Activated CD4-positive, alpha-beta T cell treated with anti-CD3 and anti-CD28 coated beads for 36 hours (primary cell): Measurements from ENCODE around the gene EVI2A. TPM values are rescaled to one million over a fixed set of nuclear protein-coding genes. Genes with fewer than 3 reads are reported as not detected.
"Not testable (repeated sequence)": the region's sequence is repeated elsewhere in the genome, so short reads cannot be mapped to it uniquely, and the experiment has no call there.

Source experiments
- ATAC-seq: fragments of 200-7000 bp; cut with Tn5 transposase; one replicate; pipeline ENCODE4 v1.10.0; 2021; ENCODE audit warnings: mild to moderate bottlenecking, moderate library complexity
- CTCF ChIA-PET: fragments of 350-600 bp; sonication (Branson Sonifier 250); formaldehyde crosslinking; loops from one replicate; lab custom pipeline; 2021; ENCODE audit warnings: antibody characterized with exemption; lab: Charles Lee
- POLR2A ChIA-PET: fragments of 350-600 bp; sonication (Branson Sonifier 250); formaldehyde crosslinking; loops from one replicate; lab custom pipeline; 2021; ENCODE audit warnings: antibody characterized with exemption, inconsistent platforms; lab: Charles Lee
- DNase-seq: peaks from one replicate; pipeline ENCODE4 v3.0.0-alpha.2; 2020
- H3K27ac Mint-ChIP-seq: one replicate; pipeline ENCODE4 v1.8.0; 2021; ENCODE audit warnings: mixed read lengths
- H3K27me3 Mint-ChIP-seq: one replicate; pipeline ENCODE4 v1.8.0; 2021; ENCODE audit warnings: mixed read lengths
- H3K36me3 Mint-ChIP-seq: one replicate; pipeline ENCODE4 v1.8.0; 2021; ENCODE audit warnings: low read depth, mixed read lengths
- H3K4me1 Mint-ChIP-seq: one replicate; pipeline ENCODE4 v1.8.0; 2021; ENCODE audit warnings: mixed read lengths
- H3K4me3 Mint-ChIP-seq: one replicate; pipeline ENCODE4 v1.8.0; 2021; ENCODE audit warnings: mild to moderate bottlenecking, moderate library complexity, mixed read lengths
- H3K9me3 Mint-ChIP-seq: one replicate; pipeline ENCODE4 v1.8.0; 2021; ENCODE audit warnings: low read depth, mixed read lengths
- intact Hi-C, 2 experiments: fragments of 100-400 bp; cut with DNase I in 1 of 2; cut with micrococcal nuclease in 1 of 2; formaldehyde crosslinking; loops; one replicate each; pipeline versions ENCODE4 v1.14.2 to v1.15.1; 2022 to 2024; cut with DNase I, micrococcal nuclease
- total RNA-seq, 2 experiments: library from RNA; stranded (reverse); gene quantifications; one replicate each; pipeline ENCODE4 v1.2.3, GENCODE V29; 2021

Gene EVI2A
- total RNA-seq, 2 experiments from 2014 or later = 16.9 to 18.2 TPM

- H3K9me3 Mint-ChIP-seq, H3K36me3 Mint-ChIP-seq, H3K27me3 Mint-ChIP-seq, ATAC-seq: not testable (repeated sequence)
- peak overlapping the region; percentile 79 for H3K4me3 Mint-ChIP-seq
- H3K27ac Mint-ChIP-seq = peak overlapping the region; percentile 96
- ChIA-PET CTCF (interaction anchor here (1.1 to 2.3 kb wide), 5 partner anchors 9 to 181 kb away, joined by 3 to 6 read pairs (median 4); partner anchors contain the start of gene EVI2A), POLR2A (interaction anchor here (0.6 to 0.7 kb wide), 2 partner anchors 11 to 210 kb away, joined by 3 read pairs; no protein-coding TSS in a partner anchor)
- intact Hi-C loops = loop anchor here (5.0 to 10.0 kb wide), 4 partner anchors 195 to 937 kb away; partner anchors contain the start of genes CRLF3 (in 2 of the 2), CPD (in 1 of the 2) and RNF135 (in 1 of the 2)
- peak; percentile 68 for DNase-seq
- H3K4me1 Mint-ChIP-seq = peaks cover 60% of the 10 kb centered on the region
These were observed 9.2 kb downstream of the EVI2A start for GRCh38 chr17:31312223-31312622.

GRCh38 chr17:31311526-31311925 is 9.9 kb downstream of the EVI2A start:
- POLR2A ChIA-PET = interaction anchor here (0.7 kb wide), 1 partner anchor 211 kb away, joined by 3 read pairs; no protein-coding TSS in a partner anchor
- DNase-seq (no peak), ATAC-seq (no peak)
- intact Hi-C loops = loop anchor here (2.0 to 10.0 kb wide), 5 partner anchors 61 to 937 kb away; partner anchors contain the start of genes CRLF3 (in 2 of the 2), CPD (in 1 of the 2) and RNF135 (in 1 of the 2)
- H3K36me3 Mint-ChIP-seq = peaks cover 9% of the 10 kb centered on the region
- CTCF ChIA-PET = interaction anchor here (0.6 to 2.3 kb wide), 7 partner anchors 9 to 181 kb away, joined by 3 to 6 read pairs (median 4); partner anchors contain the start of gene EVI2A
- no peaks in the 10 kb centered on the region for H3K27me3 Mint-ChIP-seq
- peaks cover 59% of the 10 kb centered on the region for H3K4me1 Mint-ChIP-seq
- peak overlapping the region; percentile 96 for H3K27ac Mint-ChIP-seq
- peaks cover 2% of the 10 kb centered on the region for H3K9me3 Mint-ChIP-seq
- H3K4me3 Mint-ChIP-seq = peak overlapping the region; percentile 79

GRCh38 chr17:31310886-31311285 is 10.5 kb downstream of the EVI2A start:
- Mint-ChIP-seq H3K9me3 (peaks cover 2% of the 10 kb centered on the region), H3K27me3 (no peaks in the 10 kb centered on the region), H3K4me1 (peaks cover 59% of the 10 kb centered on the region), H3K36me3 (peaks cover 12% of the 10 kb centered on the region), H3K4me3 (peak overlapping the region; percentile 79), H3K27ac (peak overlapping the region; percentile 96)
- peak; percentile 45 for DNase-seq
- ChIA-PET CTCF (interaction anchor here (0.6 to 2.3 kb wide), 10 partner anchors 8 to 223 kb away, joined by 3 to 15 read pairs (median 4); partner anchors contain the start of gene EVI2A), POLR2A (interaction anchor here (0.6 to 1.1 kb wide), 4 partner anchors 11 to 626 kb away, joined by 3 to 6 read pairs (median 4); partner anchors contain the start of genes EVI2A and SUZ12)
- ATAC-seq = peak; percentile 18
- intact Hi-C loops = loop anchor here (1.0 to 10.0 kb wide), 7 partner anchors 7 to 936 kb away; partner anchors contain the start of genes CRLF3 (in 2 of the 2), CPD (in 1 of the 2), EVI2A (in 1 of the 2) and RNF135 (in 1 of the 2)

GRCh38 chr17:31310260-31310659 is 11.2 kb downstream of the EVI2A start:
- Mint-ChIP-seq H3K9me3 (peaks cover 4% of the 10 kb centered on the region), H3K4me3 (peak overlapping the region; percentile 79), H3K27ac (peak overlapping the region; percentile 96), H3K36me3 (peaks cover 17% of the 10 kb centered on the region), H3K27me3 (no peaks in the 10 kb centered on the region), H3K4me1 (peaks cover 60% of the 10 kb centered on the region)
- ATAC-seq (peak; percentile 31), DNase-seq (peak; percentile 65)
- POLR2A ChIA-PET = interaction anchor here (0.6 to 1.1 kb wide), 5 partner anchors 11 to 626 kb away, joined by 3 to 6 read pairs (median 4); partner anchors contain the start of genes EVI2A and SUZ12
- intact Hi-C loops = loop anchor here (1.0 to 10.0 kb wide), 7 partner anchors 8 to 935 kb away; partner anchors contain the start of genes CRLF3 (in 2 of the 2), CPD (in 1 of the 2), EVI2A (in 1 of the 2) and RNF135 (in 1 of the 2)
- CTCF ChIA-PET = interaction anchor here (0.6 to 1.9 kb wide), 5 partner anchors 9 to 224 kb away, joined by 3 to 15 read pairs (median 3); partner anchors contain the start of gene EVI2A

GRCh38 chr17:31309556-31309955 is 11.9 kb downstream of the EVI2A start:
- ChIA-PET POLR2A (no interaction called here), CTCF (interaction anchor here (0.9 to 1.9 kb wide), 3 partner anchors 10 to 63 kb away, joined by 3 to 15 read pairs (median 4); partner anchors contain the start of gene EVI2A)
- peak overlapping the region; percentile 96 for H3K27ac Mint-ChIP-seq
- ATAC-seq = no peak
- peaks cover 6% of the 10 kb centered on the region for H3K9me3 Mint-ChIP-seq
- DNase-seq = no peak
- intact Hi-C loops = no loop called here
- H3K27me3 Mint-ChIP-seq = no peaks in the 10 kb centered on the region
- H3K36me3 Mint-ChIP-seq = peaks cover 24% of the 10 kb centered on the region
- peaks cover 60% of the 10 kb centered on the region for H3K4me1 Mint-ChIP-seq
- peak overlapping the region; percentile 79 for H3K4me3 Mint-ChIP-seq

DNA sequence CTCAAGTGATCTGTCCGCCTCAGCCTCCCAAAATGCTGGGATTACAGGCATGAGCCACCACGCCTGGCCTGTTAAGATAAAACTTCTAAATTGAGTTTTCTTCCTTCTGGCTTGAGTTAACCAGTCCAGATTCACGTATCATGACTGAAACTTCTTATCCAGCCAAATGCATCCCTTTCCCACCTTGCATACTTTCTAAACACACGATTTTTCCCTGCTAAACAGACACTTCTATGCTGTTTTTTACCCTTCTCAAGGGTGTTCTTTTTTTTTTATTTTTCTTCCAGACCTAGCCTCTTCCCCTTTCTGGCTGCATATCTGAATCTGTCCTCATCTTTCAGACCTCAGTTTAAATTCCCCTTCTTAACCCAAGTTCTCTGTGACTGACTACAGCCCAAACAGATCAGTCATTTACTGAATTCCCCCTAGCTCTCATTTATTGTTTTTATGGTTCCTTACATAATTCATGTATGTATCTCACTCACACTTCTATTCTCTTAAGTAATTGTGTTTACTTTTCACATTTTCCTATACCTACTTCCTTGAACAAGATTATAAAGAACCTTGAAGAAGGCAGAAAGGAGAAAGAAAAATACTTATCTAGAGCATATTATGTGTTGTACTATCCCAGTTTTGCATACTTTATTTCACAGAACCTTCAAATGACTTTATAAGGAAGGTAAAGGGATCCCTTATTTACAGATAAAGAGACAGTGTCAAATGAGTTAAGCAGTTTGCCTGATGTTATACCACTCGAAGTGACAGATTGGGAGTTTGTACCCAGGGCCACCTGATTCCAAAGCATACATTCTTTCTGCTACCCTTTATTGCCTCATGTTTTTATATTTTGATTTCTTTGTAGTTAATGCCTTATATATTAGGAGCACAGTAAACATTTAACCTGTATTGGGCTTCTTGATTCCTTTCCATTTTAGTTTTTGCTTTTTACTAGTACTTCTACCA is 12.8 kb downstream of the EVI2A start:
- Mint-ChIP-seq H3K27me3 (no peaks in the 10 kb centered on the region), H3K4me3 (peak overlapping the region; percentile 79), H3K9me3 (peaks cover 9% of the 10 kb centered on the region), H3K27ac (peak overlapping the region; percentile 96), H3K4me1 (peaks cover 60% of the 10 kb centered on the region), H3K36me3 (peaks cover 32% of the 10 kb centered on the region)
- intact Hi-C loops = loop anchor here in 1 of 2 experiments (1.0 kb wide), 1 partner anchor 13 kb away; the partner anchor contains the start of gene EVI2A
- ChIA-PET POLR2A (interaction anchor here (0.9 kb wide), 1 partner anchor 13 kb away, joined by 3 read pairs; the partner anchor contains the start of gene EVI2A), CTCF (interaction anchor here (0.6 to 3.2 kb wide), 3 partner anchors 10 to 94 kb away, joined by 3 to 15 read pairs (median 15); no protein-coding TSS in a partner anchor)
- DNase-seq (no peak), ATAC-seq (peak; percentile 63)

DNA sequence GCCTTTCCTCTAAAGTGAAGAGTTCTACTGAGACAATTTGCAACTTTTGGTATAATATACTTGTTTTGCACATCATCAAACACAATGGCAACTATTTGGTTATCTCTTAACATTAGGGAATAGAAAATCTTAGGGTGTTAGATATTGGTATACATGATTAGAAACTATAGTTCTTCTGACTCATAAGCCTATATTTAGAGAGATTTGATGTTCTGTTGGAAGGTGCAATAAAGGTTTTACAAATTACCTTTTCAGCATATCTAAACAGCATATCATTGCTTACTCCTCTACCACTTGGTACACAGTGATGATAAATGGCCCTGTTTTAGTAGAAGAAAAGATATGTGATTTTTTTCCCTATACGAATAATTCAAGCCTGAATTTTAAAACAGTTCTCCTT is 13.8 kb downstream of the EVI2A start:
- CTCF ChIA-PET = interaction anchor here (3.2 kb wide), 1 partner anchor 11 kb away, joined by 15 read pairs; no protein-coding TSS in a partner anchor
- POLR2A ChIA-PET = no interaction called here
- no peaks in the 10 kb centered on the region for H3K27me3 Mint-ChIP-seq
- peak overlapping the region; percentile 79 for H3K4me3 Mint-ChIP-seq
- H3K9me3 Mint-ChIP-seq = peaks cover 9% of the 10 kb centered on the region
- peak overlapping the region; percentile 96 for H3K27ac Mint-ChIP-seq
- no peak for DNase-seq
- H3K36me3 Mint-ChIP-seq = peaks cover 42% of the 10 kb centered on the region
- peaks cover 66% of the 10 kb centered on the region for H3K4me1 Mint-ChIP-seq
- intact Hi-C loops = loop anchor here in 1 of 2 experiments (1.0 kb wide), 1 partner anchor 14 kb away; the partner anchor contains the start of gene EVI2A
- peak; percentile 19 for ATAC-seq

- H3K9me3 Mint-ChIP-seq = peaks cover 3% of the 10 kb centered on the region
- ChIA-PET POLR2A (no interaction called here), CTCF (no interaction called here)
- no peak overlapping the region for H3K4me3 Mint-ChIP-seq
- intact Hi-C loops = no loop called here
- no peak overlapping the region for H3K27ac Mint-ChIP-seq
- peaks cover 22% of the 10 kb centered on the region for H3K36me3 Mint-ChIP-seq
- DNase-seq = no peak
- H3K4me1 Mint-ChIP-seq = peaks cover 33% of the 10 kb centered on the region
- no peak for ATAC-seq
- no peaks in the 10 kb centered on the region for H3K27me3 Mint-ChIP-seq
These were observed 21.8 kb downstream of the EVI2A start for GRCh38 chr17:31299624-31300023.

DNA sequence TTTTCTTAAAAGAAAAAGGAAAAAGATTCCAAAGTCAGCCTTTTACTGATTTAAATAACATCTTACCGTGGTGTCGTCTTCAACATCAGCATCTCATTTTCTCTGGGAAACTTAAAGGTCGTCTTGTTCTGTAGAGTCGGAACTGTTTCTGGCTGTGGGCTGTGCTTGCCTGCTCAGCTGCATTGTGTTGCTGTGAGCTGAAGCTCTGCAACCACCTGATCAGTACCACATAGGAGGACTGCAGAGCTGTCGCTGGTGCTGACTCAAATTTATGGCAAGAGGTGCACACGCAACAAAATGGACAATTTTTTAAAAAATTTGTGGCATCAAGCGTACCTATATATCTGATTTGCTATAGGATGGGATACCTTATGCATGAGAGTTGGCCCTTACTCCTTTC is 24.3 kb downstream of the EVI2A start, which contains the start of gene OMG:
Gene OMG (minus strand): TSS at position 150 of the 400 bp plus-strand sequence. CDS start 908 bp downstream, outside the sequence.
- no peaks in the 10 kb centered on the region for H3K27me3 Mint-ChIP-seq
- no peak within 1 kb of the TSS for H3K4me3 Mint-ChIP-seq
- H3K9me3 Mint-ChIP-seq = no peaks in the 10 kb centered on the region
- CTCF ChIA-PET = no interaction called here
- H3K27ac Mint-ChIP-seq = no peak within 1 kb of the TSS
- intact Hi-C loops = no loop called here
- peaks cover 19% of the 10 kb centered on the region for H3K4me1 Mint-ChIP-seq
- no peak for ATAC-seq
- peaks cover 2% of the 10 kb centered on the region for H3K36me3 Mint-ChIP-seq
- POLR2A ChIA-PET = no interaction called here
- DNase-seq = no peak

DNA sequence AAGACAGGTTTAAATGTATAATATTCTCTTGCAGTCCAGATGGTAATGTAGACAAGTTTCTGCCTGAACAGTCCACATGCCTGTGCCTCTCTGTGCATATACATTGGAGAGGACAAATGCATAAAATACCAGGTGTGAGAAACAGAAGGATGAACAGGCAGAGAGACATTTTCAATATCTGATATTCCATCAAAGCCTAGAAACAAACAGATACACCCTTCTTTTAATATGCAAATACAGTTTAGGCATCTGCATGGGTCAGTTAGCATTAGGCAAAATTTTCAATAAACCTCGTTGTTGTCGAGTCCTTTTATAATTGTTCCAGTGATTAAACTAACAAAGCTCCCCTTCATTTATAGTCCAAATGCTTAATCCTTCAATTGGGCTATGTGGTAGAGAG is 25.3 kb downstream of the EVI2A start:
- no peaks in the 10 kb centered on the region for H3K27me3 Mint-ChIP-seq
- no peak overlapping the region for H3K27ac Mint-ChIP-seq
- peaks cover 11% of the 10 kb centered on the region for H3K4me1 Mint-ChIP-seq
- CTCF ChIA-PET = no interaction called here
- ATAC-seq (no peak), DNase-seq (no peak)
- H3K4me3 Mint-ChIP-seq = no peak overlapping the region
- POLR2A ChIA-PET = no interaction called here
- H3K9me3 Mint-ChIP-seq = no peaks in the 10 kb centered on the region
- peaks cover under 1% of the 10 kb centered on the region for H3K36me3 Mint-ChIP-seq
- intact Hi-C loops = no loop called here
